GM13977 (cell line): ENCODE data around the gene CIRBP.
A peak's percentile ranks its signal among the peaks of the same experiment; 100 is the strongest.

Experiments used
- DNase-seq: peaks from one replicate; pipeline ENCODE4 v3.0.0; 2012; ENCODE audit warnings: low spot score
- in situ Hi-C: fragments of 300-500 bp; cut with MboI; formaldehyde crosslinking; loops from one replicate; pipeline ENCODE4 v1.12.0; 2022; ENCODE audit warnings: low sequenced_read_pairs, low pct_unique_long_range_greater_than_20kb, mixed read lengths, inconsistent platforms; ENCODE audit not compliant: unreplicated experiment
- TF ChIP-seq, protein P1 (sequence below): IDR thresholded peaks from 2 replicates; pipeline ENCODE4 v1.5.1; 2012; ENCODE audit warnings: mild to moderate bottlenecking, control low read depth; ENCODE audit not compliant: insufficient read depth; ENCODE audit errors: extremely low read depth, missing control alignments

Gene CIRBP

DNA sequence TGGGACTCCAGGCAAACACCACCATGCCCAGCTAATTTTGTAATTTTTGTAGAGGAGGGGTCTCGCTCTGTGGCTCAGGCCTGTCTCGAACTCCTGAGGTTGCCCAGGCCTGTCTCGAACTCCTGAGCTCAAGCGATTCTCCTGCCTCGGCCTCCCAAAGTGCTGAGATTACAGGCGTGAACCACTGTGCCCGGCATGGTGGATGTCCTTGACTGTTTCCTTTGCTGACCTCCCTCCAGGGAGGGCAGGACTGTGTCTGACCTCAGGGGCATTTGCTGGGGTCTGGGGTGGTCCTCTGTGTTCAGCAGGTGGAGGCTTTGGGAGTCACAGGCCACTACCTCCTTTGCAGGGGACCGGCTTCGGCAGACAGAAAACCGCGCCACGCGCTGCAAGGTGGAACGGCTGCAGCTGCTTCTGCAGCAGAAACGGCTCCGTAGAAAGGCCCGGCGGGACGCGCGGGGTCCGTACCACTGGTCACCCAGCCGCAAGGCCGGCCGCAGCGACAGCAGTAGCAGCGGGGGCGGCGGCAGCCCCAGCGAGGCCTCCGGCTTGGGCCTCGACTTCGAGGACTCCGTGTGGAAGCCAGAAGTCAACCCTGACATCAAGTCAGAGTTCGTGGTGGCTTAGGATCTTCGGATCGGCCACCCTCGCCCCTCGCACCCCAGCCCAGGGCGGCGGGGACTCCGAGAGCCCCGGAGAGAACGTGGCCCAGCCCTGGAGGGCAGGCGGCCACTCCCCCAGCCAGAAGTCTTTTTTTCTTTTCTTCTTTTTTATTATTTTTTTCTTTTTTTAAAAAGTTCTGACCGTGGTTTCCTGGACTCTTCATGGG lies 12.3 kb upstream of the CIRBP start:
- in situ Hi-C loops = no loop called here
- DNase-seq = no peak

DNA sequence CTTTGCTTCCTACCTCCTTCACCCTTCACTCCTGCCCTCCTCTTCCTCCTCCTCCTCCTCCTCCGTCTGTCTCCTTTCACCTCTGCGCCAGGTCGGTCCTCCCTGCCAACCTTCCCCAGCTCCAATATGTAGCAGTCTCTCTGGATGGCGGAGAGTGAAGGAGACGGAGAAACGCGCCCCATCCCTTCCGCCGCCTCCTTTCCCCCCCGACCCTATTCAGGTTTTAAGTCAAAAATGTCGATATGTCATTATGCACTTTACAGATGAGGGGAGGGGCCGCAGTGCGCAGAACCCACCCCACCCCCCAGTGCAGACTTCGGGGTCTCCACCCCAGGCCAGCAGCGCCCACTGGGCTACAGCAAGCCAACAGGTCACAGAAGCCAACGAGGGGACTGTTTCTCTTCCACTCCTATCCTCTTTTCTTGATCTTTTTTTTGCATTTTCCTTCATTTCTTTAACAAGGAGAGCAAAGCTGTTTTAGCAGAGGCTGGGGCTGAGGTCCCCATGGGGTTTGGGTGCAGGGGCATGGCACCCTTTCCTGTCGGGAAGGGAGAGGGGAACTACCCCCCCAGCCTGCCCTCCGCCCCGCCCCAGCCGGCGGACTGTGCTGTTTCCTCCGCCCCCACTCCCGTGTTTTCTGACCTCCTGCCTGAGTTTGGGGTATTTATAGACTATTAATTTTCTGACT lies 11.5 kb upstream of the CIRBP start:
- in situ Hi-C loops = no loop called here
- TF ChIP-seq, protein P1, sequence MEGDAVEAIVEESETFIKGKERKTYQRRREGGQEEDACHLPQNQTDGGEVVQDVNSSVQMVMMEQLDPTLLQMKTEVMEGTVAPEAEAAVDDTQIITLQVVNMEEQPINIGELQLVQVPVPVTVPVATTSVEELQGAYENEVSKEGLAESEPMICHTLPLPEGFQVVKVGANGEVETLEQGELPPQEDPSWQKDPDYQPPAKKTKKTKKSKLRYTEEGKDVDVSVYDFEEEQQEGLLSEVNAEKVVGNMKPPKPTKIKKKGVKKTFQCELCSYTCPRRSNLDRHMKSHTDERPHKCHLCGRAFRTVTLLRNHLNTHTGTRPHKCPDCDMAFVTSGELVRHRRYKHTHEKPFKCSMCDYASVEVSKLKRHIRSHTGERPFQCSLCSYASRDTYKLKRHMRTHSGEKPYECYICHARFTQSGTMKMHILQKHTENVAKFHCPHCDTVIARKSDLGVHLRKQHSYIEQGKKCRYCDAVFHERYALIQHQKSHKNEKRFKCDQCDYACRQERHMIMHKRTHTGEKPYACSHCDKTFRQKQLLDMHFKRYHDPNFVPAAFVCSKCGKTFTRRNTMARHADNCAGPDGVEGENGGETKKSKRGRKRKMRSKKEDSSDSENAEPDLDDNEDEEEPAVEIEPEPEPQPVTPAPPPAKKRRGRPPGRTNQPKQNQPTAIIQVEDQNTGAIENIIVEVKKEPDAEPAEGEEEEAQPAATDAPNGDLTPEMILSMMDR = no peak

More for the DNA sequence above, 12.3 kb upstream of the CIRBP start:
- TF ChIP-seq, protein P1 = no peak

DNA sequence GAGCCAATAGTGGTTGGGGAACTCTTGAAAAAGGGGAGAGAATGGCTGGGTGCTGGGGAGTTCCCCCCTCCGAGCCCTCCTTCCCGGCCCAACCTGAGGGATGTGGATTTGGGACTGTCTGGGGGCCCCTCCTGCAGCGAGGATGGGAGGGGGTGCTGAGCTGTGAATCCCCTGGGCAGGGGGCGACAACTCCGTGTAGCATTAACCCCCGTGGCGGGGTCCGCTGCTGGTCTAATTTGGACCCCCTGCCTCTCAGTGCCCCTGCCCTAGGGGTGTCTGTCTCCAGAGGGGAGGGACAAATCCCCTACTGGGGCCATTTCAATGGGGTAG lies 11.0 kb upstream of the CIRBP start:
- no peak for DNase-seq
- in situ Hi-C loops = no loop called here
- TF ChIP-seq, protein P1 = no peak

More for the DNA sequence above, 11.5 kb upstream of the CIRBP start:
- no peak for DNase-seq

DNA sequence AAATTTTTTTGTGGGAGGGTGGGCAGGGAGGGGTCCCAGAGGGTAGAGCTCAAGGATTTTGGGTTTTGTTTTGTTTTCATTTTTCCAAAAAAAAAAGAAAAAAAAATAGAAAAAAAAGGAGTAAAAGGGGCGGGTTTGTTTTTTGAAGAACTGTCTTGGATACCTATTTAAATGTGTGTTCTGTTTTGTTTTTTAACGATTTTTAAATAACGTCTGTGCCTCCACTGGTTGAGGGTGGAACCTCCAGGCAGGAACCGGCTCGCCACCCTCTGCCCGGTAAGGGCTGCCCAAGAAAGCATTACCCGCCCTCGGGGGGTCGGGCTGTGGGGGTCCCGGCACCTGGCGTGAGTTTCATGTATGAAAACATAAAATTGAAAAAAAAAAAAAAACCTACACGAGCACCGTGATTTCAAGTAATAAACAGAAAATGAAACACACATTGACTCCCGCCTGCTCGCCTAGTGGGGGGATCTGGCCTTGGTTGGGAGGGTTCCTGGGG lies 10.4 kb upstream of the CIRBP start:
- in situ Hi-C loops = no loop called here
- no peak for DNase-seq
- TF ChIP-seq, protein P1 = no peak

DNA sequence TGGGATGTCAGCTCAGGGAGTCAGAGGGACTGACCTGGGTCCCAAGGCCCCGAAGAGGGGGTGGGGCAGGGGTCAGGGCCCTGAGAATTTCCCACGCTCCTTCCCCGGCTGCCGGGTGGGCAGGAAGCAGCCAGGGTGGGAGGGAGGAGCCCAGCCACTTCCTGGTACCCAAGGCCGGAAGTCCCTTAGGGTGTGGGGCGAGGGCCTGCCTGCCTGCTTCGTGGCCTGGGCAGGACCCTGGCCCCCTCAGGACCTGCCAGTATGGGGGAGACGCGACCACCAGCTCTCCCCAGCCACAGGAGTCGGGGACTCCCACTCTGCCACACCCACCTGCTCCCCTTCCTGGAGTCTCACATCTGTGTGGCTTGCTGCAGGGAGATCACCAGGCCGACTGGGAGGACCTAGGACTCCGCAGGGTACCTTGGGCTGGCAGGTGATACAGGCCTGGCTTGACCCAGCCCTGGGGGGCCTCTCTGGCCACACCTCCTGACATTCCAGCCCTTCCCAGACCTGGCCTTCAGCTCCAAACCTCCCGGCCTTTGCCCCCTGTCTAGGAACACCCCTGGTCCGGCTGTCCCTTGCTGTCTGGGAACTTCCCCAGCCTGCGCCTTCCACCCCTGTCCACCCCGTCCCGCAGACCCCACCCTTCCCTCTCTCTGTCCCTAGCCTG lies 9.8 kb upstream of the CIRBP start:
- in situ Hi-C loops = no loop called here
- TF ChIP-seq, protein P1 = no peak
- DNase-seq = peak; percentile 75
